GM12878 (cell line): Measurements from ENCODE around the gene GHSR. TPM values are rescaled to one million over a fixed set of nuclear protein-coding genes. Genes with fewer than 3 reads are reported as not detected.

Experiments used
- ATAC-seq: fragments of 200-7000 bp; cut with Tn5 transposase; 3 replicates; pipeline ENCODE4 v1.9.1; 2020; ENCODE audit warnings: mild to moderate bottlenecking, moderate library complexity
- BruUV-seq: library from RNA; stranded (reverse); fragments of 400-500 nt; replicated peaks from 2 replicates; lab custom pipeline; 2021; lab: Mats Ljungman, UMichigan
- CTCF ChIA-PET: fragments of 300-600 bp; sonication (Branson Sonifier 250); formaldehyde crosslinking; extraction: SDS; loops from one replicate; lab custom pipeline; 2021; ENCODE audit warnings: inconsistent platforms; lab: Yijun Ruan, JAX
- POLR2A ChIA-PET: fragments of 350-600 bp; formaldehyde crosslinking; extraction: SDS; loops from one replicate; lab custom pipeline; 2021; ENCODE audit warnings: inconsistent platforms; lab: Charles Lee
- RAD21 ChIA-PET: fragments of 300-600 bp; sonication (Branson Sonifier 250); formaldehyde crosslinking; loops from one replicate; lab custom pipeline; 2023; ENCODE audit warnings: antibody characterized with exemption; ENCODE audit not compliant: unreplicated experiment; lab: Charles Lee
- SMC1A ChIA-PET: fragments of 300-600 bp; sonication (Branson Sonifier 250); formaldehyde crosslinking; loops from one replicate; lab custom pipeline; 2023; ENCODE audit not compliant: unreplicated experiment, uncharacterized antibody; lab: Charles Lee
- DNase-seq: peaks from one replicate; pipeline ENCODE4 v3.0.0-alpha.2; 2011; ENCODE audit warnings: low read depth, low spot score
- FAIRE-seq: peaks from 3 replicates; lab custom pipeline; 2011; peaks lifted over from hg19 to GRCh38; lab: Jason Lieb, UNC
- H2AFZ ChIP-seq: 2 replicates; pipeline ENCODE4 v1.6.0; 2011; ENCODE audit warnings: low read depth, low read length, control low read depth; ENCODE audit not compliant: control insufficient read depth
- H3K27ac ChIP-seq: 2 replicates; pipeline ENCODE4 v1.5.1; 2011; ENCODE audit warnings: control low read depth; ENCODE audit not compliant: control insufficient read depth, insufficient read depth
- H3K27me3 ChIP-seq, 2 experiments: replicated peaks in 1 of 2; 2 replicates each; pipeline versions ENCODE4 v1.6.0 to v1.6.1; 2011; ENCODE audit warnings: low read length in 1 of 2; ENCODE audit not compliant: control insufficient read depth in 2 of 2, insufficient read depth in 2 of 2
- H3K36me3 ChIP-seq, 2 experiments: 2 replicates each; pipeline ENCODE4 v1.5.1; 2011; ENCODE audit warnings: low read length in 1 of 2; ENCODE audit not compliant: control insufficient read depth in 2 of 2, insufficient read depth in 2 of 2
- H3K4me1 ChIP-seq: 2 replicates; pipeline ENCODE4 v1.6.1; 2011; ENCODE audit warnings: mild to moderate bottlenecking, low read length, moderate library complexity, mixed read lengths; ENCODE audit not compliant: control insufficient read depth, insufficient read depth
- H3K4me2 ChIP-seq: 2 replicates; pipeline ENCODE4 v1.6.0; 2011; ENCODE audit warnings: control low read depth; ENCODE audit not compliant: control insufficient read depth, insufficient read depth
- H3K4me3 ChIP-seq: fragments of 200-600 bp; sonication (generic); 2 replicates; pipeline ENCODE4 v1.5.1; 2016
- H3K79me2 ChIP-seq: 2 replicates; pipeline ENCODE4 v1.6.0; 2011; ENCODE audit warnings: low read length; ENCODE audit not compliant: control insufficient read depth, insufficient read depth
- H3K9ac ChIP-seq: 2 replicates; pipeline ENCODE4 v1.8.0; 2011; ENCODE audit warnings: low read length, control low read depth, mixed read lengths; ENCODE audit not compliant: control insufficient read depth, insufficient read depth
- H3K9me3 ChIP-seq: replicated peaks from 3 replicates; pipeline ENCODE4 v1.5.1; 2011; ENCODE audit warnings: mild to moderate bottlenecking, low read length; ENCODE audit not compliant: control insufficient read depth, insufficient read depth
- H4K20me1 ChIP-seq: 2 replicates; pipeline ENCODE4 v1.6.0; 2011; ENCODE audit not compliant: control insufficient read depth, insufficient read depth
- CHD4 ChIP-seq: fragments of 200-600 bp; sonication (generic); IDR thresholded peaks from 2 replicates; pipeline ENCODE4 v1.6.1; 2016; ENCODE audit warnings: mild to moderate bottlenecking
- CUX1 ChIP-seq: IDR thresholded peaks from 2 replicates; pipeline ENCODE4 v1.6.1; 2012; ENCODE audit warnings: improper control_type of control experiment, low read depth, low read length; ENCODE audit not compliant: insufficient replicate concordance
- ESRRA ChIP-seq: IDR thresholded peaks from 2 replicates; pipeline ENCODE4 v1.6.1; 2012; ENCODE audit warnings: mild to moderate bottlenecking, low read length, improper control_type of control experiment
- EZH2 ChIP-seq: IDR thresholded peaks from 2 replicates; pipeline ENCODE4 v1.6.1; 2012; ENCODE audit warnings: low read depth, mild to moderate bottlenecking, control low read depth, inconsistent platforms, low read length, borderline replicate concordance; ENCODE audit not compliant: control insufficient read depth
- HSF1 ChIP-seq: fragments of 150-350 bp; IDR thresholded peaks from 2 replicates; pipeline ENCODE4 v1.6.1; 2014; ENCODE audit warnings: mild to moderate bottlenecking, low read depth, low read length
- MEF2B ChIP-seq: fragments of 450-650 bp; IDR thresholded peaks from 2 replicates; pipeline ENCODE4 v1.6.1; 2018; ENCODE audit warnings: mild to moderate bottlenecking, moderate library complexity; ENCODE audit not compliant: partially characterized antibody, poor library complexity, severe bottlenecking
- MYB ChIP-seq: fragments of 150-350 bp; IDR thresholded peaks from 2 replicates; pipeline ENCODE4 v1.6.1; 2014; ENCODE audit warnings: mild to moderate bottlenecking, low read depth, low read length, borderline replicate concordance
- NRF1 ChIP-seq: conservative IDR thresholded peaks from 2 replicates; pipeline ENCODE4 v1.6.1; 2011; ENCODE audit warnings: mild to moderate bottlenecking, low read depth, low read length, improper control_type of control experiment
- POLR2AphosphoS5 ChIP-seq: IDR thresholded peaks from 2 replicates; pipeline ENCODE4 v1.6.1; 2011; ENCODE audit warnings: mild to moderate bottlenecking, low read length, inconsistent platforms
- in situ Hi-C: fragments of 300-500 bp; cut with MboI; formaldehyde crosslinking; loops from 9 replicates; pipeline ENCODE4 v1.14.3; 2018; ENCODE audit warnings: mixed read lengths
- intact Hi-C: fragments of 100-400 bp; cut with micrococcal nuclease; formaldehyde crosslinking; loops from one replicate; pipeline ENCODE4 v1.14.2; 2022; ENCODE audit not compliant: unreplicated experiment
- polyA plus RNA-seq, 11 experiments: library from polyadenylated mRNA; depleted of rRNA in 4 of 11; unstranded in 6 of 11; stranded (reverse) in 5 of 11; fragments of >200 nt; fragmentation: Nextera tagmentation in 4 of 11; fragmentation: Illumina TruSeq in 1 of 11; extraction: Ambion mirVana in 4 of 11; extraction: Trizol in 1 of 11; gene quantifications; 1 replicate in 1 of 11; 2 replicates in 10 of 11; pipeline versions ENCODE4 v1.2.1 to v1.2.3, GENCODE V29; 2011 to 2016; ENCODE audit warnings: inconsistent platforms in 2 of 11, missing spikeins in 2 of 11, low read depth in 1 of 11
- total RNA-seq, 4 experiments: library from RNA; depleted of rRNA in 3 of 4; stranded (reverse); fragments of >200 nt in 3 of 4; fragmentation: Illumina TruSeq in 1 of 4; extraction: Trizol in 1 of 4; gene quantifications; 2 replicates each; pipeline versions ENCODE4 v1.2.1 to v1.2.3, GENCODE V29; 2013 to 2021
- TF ChIP-seq, protein P1 (sequence below): IDR thresholded peaks from 2 replicates; pipeline ENCODE4 v1.6.1; 2012; ENCODE audit warnings: mild to moderate bottlenecking, low read depth, low read length

The GHSR gene
- total and polyA plus RNA-seq, 10 of the 15 experiments (the other 5 are each of a cell fraction or from before 2014, with no cell fraction given): not detected

DNA sequence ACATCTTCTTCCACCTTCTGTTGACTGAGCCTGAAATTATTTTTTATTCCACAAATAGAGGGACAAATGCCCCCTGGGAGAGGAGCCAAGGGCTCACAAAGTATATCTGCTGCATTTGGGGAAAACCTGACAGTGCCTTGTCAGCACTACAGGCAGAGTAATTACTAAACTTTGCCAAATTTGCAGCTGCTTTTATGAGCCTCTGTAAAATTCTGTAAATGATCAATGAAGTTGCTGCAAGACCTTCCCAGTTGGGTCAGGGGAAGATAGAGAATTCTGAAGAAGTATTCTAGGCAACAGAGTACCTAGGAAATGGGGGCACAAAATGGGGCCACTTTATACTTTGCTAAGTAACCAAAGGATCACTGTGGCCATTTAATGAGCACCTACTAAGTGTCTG lies 10.5 kb downstream of the GHSR start:
- intact Hi-C loops: no loop called here
- ChIA-PET POLR2A (no interaction called here), SMC1A (no interaction called here), CTCF (interaction anchor here (1.5 kb wide), 1 partner anchor 21 kb away, joined by 4 read pairs; no protein-coding TSS in a partner anchor), RAD21 (no interaction called here)
- no peaks in the 10 kb centered on the region for H4K20me1 ChIP-seq
- ATAC-seq (no peak), DNase-seq (no peak), FAIRE-seq (no peak)
- H3K79me2 ChIP-seq: no peaks in the 10 kb centered on the region
- no TSS peak for BruUV-seq
- H3K9ac ChIP-seq: no peak overlapping the region
- no peaks in the 10 kb centered on the region for H3K4me1 ChIP-seq
- in situ Hi-C loops: no loop called here
- no peaks in the 10 kb centered on the region; the same call in 1 of the 3 replicates for H3K9me3 ChIP-seq
- no peaks in the 10 kb centered on the region; a peak in 1 of 4 replicates for H3K27me3 ChIP-seq
- TF ChIP-seq, protein P1, sequence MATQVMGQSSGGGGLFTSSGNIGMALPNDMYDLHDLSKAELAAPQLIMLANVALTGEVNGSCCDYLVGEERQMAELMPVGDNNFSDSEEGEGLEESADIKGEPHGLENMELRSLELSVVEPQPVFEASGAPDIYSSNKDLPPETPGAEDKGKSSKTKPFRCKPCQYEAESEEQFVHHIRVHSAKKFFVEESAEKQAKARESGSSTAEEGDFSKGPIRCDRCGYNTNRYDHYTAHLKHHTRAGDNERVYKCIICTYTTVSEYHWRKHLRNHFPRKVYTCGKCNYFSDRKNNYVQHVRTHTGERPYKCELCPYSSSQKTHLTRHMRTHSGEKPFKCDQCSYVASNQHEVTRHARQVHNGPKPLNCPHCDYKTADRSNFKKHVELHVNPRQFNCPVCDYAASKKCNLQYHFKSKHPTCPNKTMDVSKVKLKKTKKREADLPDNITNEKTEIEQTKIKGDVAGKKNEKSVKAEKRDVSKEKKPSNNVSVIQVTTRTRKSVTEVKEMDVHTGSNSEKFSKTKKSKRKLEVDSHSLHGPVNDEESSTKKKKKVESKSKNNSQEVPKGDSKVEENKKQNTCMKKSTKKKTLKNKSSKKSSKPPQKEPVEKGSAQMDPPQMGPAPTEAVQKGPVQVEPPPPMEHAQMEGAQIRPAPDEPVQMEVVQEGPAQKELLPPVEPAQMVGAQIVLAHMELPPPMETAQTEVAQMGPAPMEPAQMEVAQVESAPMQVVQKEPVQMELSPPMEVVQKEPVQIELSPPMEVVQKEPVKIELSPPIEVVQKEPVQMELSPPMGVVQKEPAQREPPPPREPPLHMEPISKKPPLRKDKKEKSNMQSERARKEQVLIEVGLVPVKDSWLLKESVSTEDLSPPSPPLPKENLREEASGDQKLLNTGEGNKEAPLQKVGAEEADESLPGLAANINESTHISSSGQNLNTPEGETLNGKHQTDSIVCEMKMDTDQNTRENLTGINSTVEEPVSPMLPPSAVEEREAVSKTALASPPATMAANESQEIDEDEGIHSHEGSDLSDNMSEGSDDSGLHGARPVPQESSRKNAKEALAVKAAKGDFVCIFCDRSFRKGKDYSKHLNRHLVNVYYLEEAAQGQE: no peak
- TF ChIP-seq HSF1 (no peak), CUX1 (no peak), NRF1 (no peak), ESRRA (no peak), MEF2B (no peak), POLR2AphosphoS5 (no peak), MYB (no peak), EZH2 (no peak), CHD4 (no peak)
- no peak overlapping the region for H3K27ac ChIP-seq
- H3K4me3 ChIP-seq: no peak overlapping the region
- no peak overlapping the region for H2AFZ ChIP-seq
- H3K36me3 ChIP-seq: no peaks in the 10 kb centered on the region
- no peak overlapping the region for H3K4me2 ChIP-seq
